Endothelial cell (in vitro differentiated cells): ENCODE results near the gene TBC1D7. TPM values are rescaled to one million over a fixed set of nuclear protein-coding genes. Genes with fewer than 3 reads are reported as not detected.

ENCODE experiments used
- DNase-seq: peaks from one replicate; pipeline ENCODE4 v3.0.0; 2021; ENCODE audit warnings: low spot score
- H3K27ac Mint-ChIP-seq: one replicate; pipeline ENCODE4 v1.8.0; 2021; ENCODE audit warnings: mixed read lengths, inconsistent platforms; ENCODE audit not compliant: unreplicated experiment
- H3K27me3 Mint-ChIP-seq: one replicate; pipeline ENCODE4 v1.8.0; 2021; ENCODE audit warnings: mild to moderate bottlenecking, moderate library complexity, mixed read lengths, inconsistent platforms; ENCODE audit not compliant: unreplicated experiment
- H3K36me3 Mint-ChIP-seq: one replicate; pipeline ENCODE4 v1.8.0; 2021; ENCODE audit warnings: mild to moderate bottlenecking, low read depth, mixed read lengths, inconsistent platforms; ENCODE audit not compliant: unreplicated experiment
- H3K4me1 Mint-ChIP-seq: one replicate; pipeline ENCODE4 v1.8.0; 2021; ENCODE audit warnings: mild to moderate bottlenecking, mixed read lengths, inconsistent platforms; ENCODE audit not compliant: unreplicated experiment
- H3K4me3 Mint-ChIP-seq: one replicate; pipeline ENCODE4 v1.8.0; 2021; ENCODE audit warnings: mild to moderate bottlenecking, mixed read lengths, inconsistent platforms; ENCODE audit not compliant: unreplicated experiment
- H3K9me3 Mint-ChIP-seq: one replicate; pipeline ENCODE4 v1.8.0; 2021; ENCODE audit warnings: mixed read lengths, inconsistent platforms; ENCODE audit not compliant: unreplicated experiment
- total RNA-seq: library from RNA; stranded (reverse); fragmentation: NEBNext Ultra II Directional; extraction: Animal tissue kit (Norgen Biotek cat#: 25700); gene quantifications from one replicate; pipeline ENCODE4 v1.2.1, GENCODE V29; 2021; ENCODE audit not compliant: unreplicated experiment
- TF ChIP-seq, protein P1 (sequence below): fragments of 200-600 bp; sonication (generic); IDR thresholded peaks from one replicate; pipeline ENCODE4 v1.5.0; 2021; ENCODE audit warnings: antibody characterized with exemption; ENCODE audit not compliant: unreplicated experiment

TBC1D7 gene
- total RNA-seq, 1 donor from 2014 or later = 40.4 TPM

- H3K36me3 Mint-ChIP-seq = peaks cover 63% of the 10 kb centered on the region
- peaks cover 9% of the 10 kb centered on the region for H3K4me1 Mint-ChIP-seq
- DNase-seq = no peak
- peaks cover 3% of the 10 kb centered on the region for H3K27me3 Mint-ChIP-seq
- TF ChIP-seq, protein P1, sequence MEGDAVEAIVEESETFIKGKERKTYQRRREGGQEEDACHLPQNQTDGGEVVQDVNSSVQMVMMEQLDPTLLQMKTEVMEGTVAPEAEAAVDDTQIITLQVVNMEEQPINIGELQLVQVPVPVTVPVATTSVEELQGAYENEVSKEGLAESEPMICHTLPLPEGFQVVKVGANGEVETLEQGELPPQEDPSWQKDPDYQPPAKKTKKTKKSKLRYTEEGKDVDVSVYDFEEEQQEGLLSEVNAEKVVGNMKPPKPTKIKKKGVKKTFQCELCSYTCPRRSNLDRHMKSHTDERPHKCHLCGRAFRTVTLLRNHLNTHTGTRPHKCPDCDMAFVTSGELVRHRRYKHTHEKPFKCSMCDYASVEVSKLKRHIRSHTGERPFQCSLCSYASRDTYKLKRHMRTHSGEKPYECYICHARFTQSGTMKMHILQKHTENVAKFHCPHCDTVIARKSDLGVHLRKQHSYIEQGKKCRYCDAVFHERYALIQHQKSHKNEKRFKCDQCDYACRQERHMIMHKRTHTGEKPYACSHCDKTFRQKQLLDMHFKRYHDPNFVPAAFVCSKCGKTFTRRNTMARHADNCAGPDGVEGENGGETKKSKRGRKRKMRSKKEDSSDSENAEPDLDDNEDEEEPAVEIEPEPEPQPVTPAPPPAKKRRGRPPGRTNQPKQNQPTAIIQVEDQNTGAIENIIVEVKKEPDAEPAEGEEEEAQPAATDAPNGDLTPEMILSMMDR = no peak
- H3K27ac Mint-ChIP-seq = no peak overlapping the region
- H3K4me3 Mint-ChIP-seq = peak overlapping the region; percentile 31
- no peaks in the 10 kb centered on the region for H3K9me3 Mint-ChIP-seq
Observed at GRCh38 chr6:13296536-13296997, 31.8 kb downstream of the TBC1D7 start.

DNA sequence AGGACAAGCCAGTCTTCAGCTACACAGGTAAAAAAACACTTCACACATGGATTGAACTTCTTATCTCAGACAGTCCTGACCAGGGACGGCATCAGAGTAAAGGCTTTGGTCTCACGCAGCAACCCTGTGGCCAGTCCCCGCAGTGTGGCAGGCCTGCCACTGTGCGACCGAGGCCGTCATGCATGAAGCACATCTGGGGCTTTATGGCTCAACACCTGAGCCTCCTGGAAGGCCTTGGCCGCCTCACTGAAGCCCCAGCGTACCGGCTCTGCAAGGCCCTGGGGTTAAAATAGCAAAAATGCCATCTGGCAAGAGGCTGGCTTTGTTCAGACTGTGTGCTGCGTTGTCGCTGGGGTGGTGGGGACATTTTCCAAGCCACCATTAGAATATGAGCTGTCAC lies 32.8 kb downstream of the TBC1D7 start:
- Mint-ChIP-seq H3K27me3 (peaks cover 3% of the 10 kb centered on the region), H3K36me3 (peaks cover 54% of the 10 kb centered on the region), H3K27ac (peak overlapping the region; percentile 44), H3K4me1 (peaks cover 9% of the 10 kb centered on the region), H3K4me3 (no peak overlapping the region), H3K9me3 (no peaks in the 10 kb centered on the region)
- DNase-seq = no peak
- TF ChIP-seq, protein P1 = no peak

DNA sequence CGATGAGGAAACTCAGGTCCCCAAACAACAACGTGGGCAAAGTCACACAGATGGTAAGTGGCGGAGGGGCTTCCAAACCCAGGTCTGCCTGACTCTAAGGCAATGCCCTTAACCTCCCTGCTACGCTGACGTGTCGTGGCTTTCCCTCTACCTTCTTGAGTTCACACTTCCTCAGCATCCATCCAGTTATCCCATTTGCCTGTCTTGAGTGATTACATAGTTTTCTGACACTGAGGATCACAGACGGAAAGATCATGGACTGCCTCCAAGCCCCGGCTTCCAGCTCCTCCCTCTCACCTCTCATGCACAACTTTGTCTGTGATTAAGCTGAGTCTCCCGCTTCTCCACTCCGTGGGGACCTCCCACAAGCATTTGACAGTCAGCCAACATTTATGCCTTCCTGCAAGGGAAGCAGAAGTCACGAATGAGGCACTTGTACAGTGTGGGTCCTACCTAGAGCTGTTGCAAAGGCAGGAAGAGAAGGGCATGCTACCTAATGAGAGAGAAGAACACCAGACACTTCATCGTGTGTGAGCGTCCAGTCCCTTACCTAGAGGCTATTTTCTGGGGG lies 33.8 kb downstream of the TBC1D7 start:
- peaks cover 58% of the 10 kb centered on the region for H3K36me3 Mint-ChIP-seq
- peaks cover 9% of the 10 kb centered on the region for H3K4me1 Mint-ChIP-seq
- H3K27ac Mint-ChIP-seq = no peak overlapping the region

GRCh38 chr6:13292774-13293173 lies 35.6 kb downstream of the TBC1D7 start:
- Mint-ChIP-seq H3K36me3 (peaks cover 53% of the 10 kb centered on the region), H3K27ac (peak overlapping the region; percentile 52), H3K27me3 (no peaks in the 10 kb centered on the region), H3K9me3 (no peaks in the 10 kb centered on the region), H3K4me3 (no peak overlapping the region), H3K4me1 (peaks cover 9% of the 10 kb centered on the region)
- DNase-seq = no peak
- TF ChIP-seq, protein P1 = no peak

More for the DNA sequence above, 33.8 kb downstream of the TBC1D7 start:
- Mint-ChIP-seq H3K9me3 (no peaks in the 10 kb centered on the region), H3K27me3 (peaks cover 3% of the 10 kb centered on the region), H3K4me3 (no peak overlapping the region)
- DNase-seq = no peak
- TF ChIP-seq, protein P1 = no peak

- Mint-ChIP-seq H3K27ac (peak overlapping the region; percentile 14), H3K4me3 (peak overlapping the region; percentile 39), H3K9me3 (no peaks in the 10 kb centered on the region), H3K36me3 (peaks cover 63% of the 10 kb centered on the region), H3K27me3 (no peaks in the 10 kb centered on the region), H3K4me1 (peaks cover 9% of the 10 kb centered on the region)
- no peak for DNase-seq
- TF ChIP-seq, protein P1 = no peak
Observed at GRCh38 chr6:13290335-13290734, 38.0 kb downstream of the TBC1D7 start.
